HCT116 (cell line): ENCODE data around the gene SLC45A2.

ENCODE experiments used
- CBX3 ChIP-seq: IDR thresholded peaks from 2 replicates; pipeline ENCODE4 v1.6.1; 2012; ENCODE audit warnings: low read depth
- CEBPB ChIP-seq: IDR thresholded peaks from 2 replicates; pipeline ENCODE4 v1.6.1; 2012; ENCODE audit warnings: low read depth
- EZH2 ChIP-seq: fragments of 200-600 bp; sonication (generic); IDR thresholded peaks from 2 replicates; pipeline ENCODE4 v1.6.1; 2017; ENCODE audit warnings: antibody characterized with exemption, mixed run types
- POLR2A ChIP-seq: IDR thresholded peaks from 2 replicates; pipeline ENCODE4 v1.7.0; 2011; ENCODE audit warnings: borderline replicate concordance; ENCODE audit not compliant: insufficient read depth, insufficient read length; ENCODE audit errors: extremely low read depth
- POLR2AphosphoS5 ChIP-seq: IDR thresholded peaks from 2 replicates; pipeline ENCODE4 v1.6.1; 2011; ENCODE audit warnings: mild to moderate bottlenecking, low read depth, low read length, moderate library complexity
- YY1 ChIP-seq: IDR thresholded peaks from 2 replicates; pipeline ENCODE4 v1.6.1; 2011; ENCODE audit warnings: low read length, low read depth, moderate library complexity, mild to moderate bottlenecking; ENCODE audit not compliant: insufficient replicate concordance; ENCODE audit errors: extremely low read depth
- ZNF274 ChIP-seq: fragments of 200-500 bp; sonication (Bioruptor generic); IDR thresholded peaks from 2 replicates; pipeline ENCODE4 v1.6.1; 2014; ENCODE audit warnings: mild to moderate bottlenecking, low read depth, low read length, inconsistent platforms
- TF ChIP-seq, protein P1 (sequence below), 3 experiments: fragments of 200-600 bp in 1 of 3; sonication (generic) in 1 of 3; IDR thresholded peaks in 2 of 3; conservative IDR thresholded peaks in 1 of 3; 2 replicates each; pipeline ENCODE4 v1.5.1; 2012 to 2017; ENCODE audit warnings: low read depth in 2 of 3, low read length in 2 of 3, antibody characterized with exemption in 1 of 3, borderline replicate concordance in 1 of 3, control low read depth in 1 of 3, mild to moderate bottlenecking in 1 of 3, mixed read lengths in 1 of 3, mixed run types in 1 of 3, moderate library complexity in 1 of 3; ENCODE audit not compliant: insufficient read depth in 1 of 3

DNA sequence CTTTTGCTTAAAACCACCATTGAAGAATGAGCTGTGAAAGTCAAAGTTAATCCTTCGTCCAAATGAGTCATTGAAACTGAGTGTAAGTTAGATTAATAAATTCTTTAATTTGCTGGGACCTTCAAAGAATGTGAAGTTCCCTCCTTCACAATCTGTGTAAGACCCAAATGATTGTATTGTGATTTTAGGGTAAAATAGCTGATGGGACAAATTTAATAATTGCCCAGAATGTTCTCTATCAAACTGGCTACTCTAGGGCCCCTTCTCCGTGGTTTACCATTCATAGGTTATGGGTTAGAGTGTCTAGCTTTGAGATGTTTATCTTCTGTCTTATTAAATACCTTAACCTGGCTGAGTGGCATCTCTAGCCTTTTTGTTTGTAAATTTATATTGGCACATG lies 46.6 kb upstream of the SLC45A2 start:
- TF ChIP-seq CBX3 (no peak), ZNF274 (no peak), POLR2AphosphoS5 (no peak), POLR2A (no peak), EZH2 (no peak), YY1 (no peak), CEBPB (no peak)
- TF ChIP-seq, protein P1, sequence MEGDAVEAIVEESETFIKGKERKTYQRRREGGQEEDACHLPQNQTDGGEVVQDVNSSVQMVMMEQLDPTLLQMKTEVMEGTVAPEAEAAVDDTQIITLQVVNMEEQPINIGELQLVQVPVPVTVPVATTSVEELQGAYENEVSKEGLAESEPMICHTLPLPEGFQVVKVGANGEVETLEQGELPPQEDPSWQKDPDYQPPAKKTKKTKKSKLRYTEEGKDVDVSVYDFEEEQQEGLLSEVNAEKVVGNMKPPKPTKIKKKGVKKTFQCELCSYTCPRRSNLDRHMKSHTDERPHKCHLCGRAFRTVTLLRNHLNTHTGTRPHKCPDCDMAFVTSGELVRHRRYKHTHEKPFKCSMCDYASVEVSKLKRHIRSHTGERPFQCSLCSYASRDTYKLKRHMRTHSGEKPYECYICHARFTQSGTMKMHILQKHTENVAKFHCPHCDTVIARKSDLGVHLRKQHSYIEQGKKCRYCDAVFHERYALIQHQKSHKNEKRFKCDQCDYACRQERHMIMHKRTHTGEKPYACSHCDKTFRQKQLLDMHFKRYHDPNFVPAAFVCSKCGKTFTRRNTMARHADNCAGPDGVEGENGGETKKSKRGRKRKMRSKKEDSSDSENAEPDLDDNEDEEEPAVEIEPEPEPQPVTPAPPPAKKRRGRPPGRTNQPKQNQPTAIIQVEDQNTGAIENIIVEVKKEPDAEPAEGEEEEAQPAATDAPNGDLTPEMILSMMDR (IDR thresholded peaks at IDR 0.05 in 2 of 3, conservative IDR thresholded peaks at IDR 0.05 in 1 of 3; ENCODE audit: borderline replicate concordance in 1 of 3, insufficient read depth in 1 of 3, low read depth in 2 of 3, low read length in 2 of 3), result no peak
